Fibroblast of skin of left quadriceps (primary cell): ENCODE measurements around the gene OBP2A.

Experiments used
- DNase-seq, 2 experiments: peaks; one replicate each; pipeline ENCODE4 v3.0.0-alpha.2; 2013; ENCODE audit warnings: low read depth in 2 of 2

Gene OBP2A

DNA sequence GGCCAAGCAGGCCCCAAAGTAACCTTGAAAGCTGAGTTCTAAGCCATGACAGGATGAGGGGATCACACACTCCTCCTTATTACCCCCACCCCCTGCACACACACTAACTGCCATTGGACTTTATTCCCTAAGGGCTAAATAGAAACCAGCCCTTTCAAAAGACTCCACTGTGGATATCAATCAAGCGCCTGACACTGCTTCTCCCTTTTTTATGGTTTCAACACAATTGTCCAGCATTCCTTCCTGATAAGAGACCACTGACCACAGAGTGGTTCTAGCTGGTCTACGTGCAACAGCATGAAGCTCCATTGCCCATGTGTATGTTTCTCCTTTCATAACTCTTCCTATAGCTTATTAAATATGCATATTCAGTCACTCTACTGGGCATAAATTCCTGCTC, 50.3 kb downstream of the OBP2A start:
- DNase-seq, result no peak
